ENCODE data around the gene ZWILCH.

The ZWILCH gene

DNA sequence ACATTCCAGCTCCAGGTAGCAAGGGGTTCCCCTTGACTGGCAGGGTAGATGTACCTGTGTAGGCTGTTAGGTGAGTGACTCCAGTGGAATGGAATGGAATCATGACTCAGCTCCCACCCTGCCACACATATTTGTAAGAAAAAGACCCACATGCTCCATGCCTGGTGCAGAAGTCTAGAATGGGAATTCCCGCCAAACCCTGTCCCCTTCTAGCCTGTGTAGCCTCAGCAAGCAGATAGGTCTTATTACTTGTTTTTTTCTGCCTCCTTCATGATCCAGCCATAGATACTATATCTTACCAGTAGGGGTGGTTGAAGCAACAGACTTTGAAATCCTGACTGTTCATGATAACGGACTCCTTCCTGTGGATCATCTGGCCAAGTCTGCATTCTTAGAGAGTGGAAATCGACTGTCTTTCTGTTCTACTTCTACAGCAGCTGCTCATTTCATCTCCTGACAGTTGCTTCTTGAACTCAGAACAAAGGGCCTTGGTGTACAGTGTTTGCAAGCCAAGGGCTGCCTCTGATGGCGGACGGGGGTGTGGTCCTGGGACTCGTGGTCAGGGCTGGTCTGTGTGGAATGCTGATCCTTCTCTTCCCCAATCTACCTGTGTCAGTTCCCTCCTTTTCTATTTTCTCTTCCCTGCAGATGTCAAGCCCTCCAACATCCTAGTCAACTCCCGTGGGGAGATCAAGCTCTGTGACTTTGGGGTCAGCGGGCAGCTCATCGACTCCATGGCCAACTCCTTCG, 23.8 kb upstream of the ZWILCH start:
- TF ChIP-seq, protein P1, sequence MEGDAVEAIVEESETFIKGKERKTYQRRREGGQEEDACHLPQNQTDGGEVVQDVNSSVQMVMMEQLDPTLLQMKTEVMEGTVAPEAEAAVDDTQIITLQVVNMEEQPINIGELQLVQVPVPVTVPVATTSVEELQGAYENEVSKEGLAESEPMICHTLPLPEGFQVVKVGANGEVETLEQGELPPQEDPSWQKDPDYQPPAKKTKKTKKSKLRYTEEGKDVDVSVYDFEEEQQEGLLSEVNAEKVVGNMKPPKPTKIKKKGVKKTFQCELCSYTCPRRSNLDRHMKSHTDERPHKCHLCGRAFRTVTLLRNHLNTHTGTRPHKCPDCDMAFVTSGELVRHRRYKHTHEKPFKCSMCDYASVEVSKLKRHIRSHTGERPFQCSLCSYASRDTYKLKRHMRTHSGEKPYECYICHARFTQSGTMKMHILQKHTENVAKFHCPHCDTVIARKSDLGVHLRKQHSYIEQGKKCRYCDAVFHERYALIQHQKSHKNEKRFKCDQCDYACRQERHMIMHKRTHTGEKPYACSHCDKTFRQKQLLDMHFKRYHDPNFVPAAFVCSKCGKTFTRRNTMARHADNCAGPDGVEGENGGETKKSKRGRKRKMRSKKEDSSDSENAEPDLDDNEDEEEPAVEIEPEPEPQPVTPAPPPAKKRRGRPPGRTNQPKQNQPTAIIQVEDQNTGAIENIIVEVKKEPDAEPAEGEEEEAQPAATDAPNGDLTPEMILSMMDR (IDR thresholded peaks at IDR 0.05; ENCODE audit: insufficient read depth, low read depth, low read length, missing control alignments) = no peak
- no peak for DNase-seq (ENCODE audit: low read depth)
- H3K4me3 ChIP-seq (ENCODE audit: low read depth, low read length) = no peak overlapping the region

DNA sequence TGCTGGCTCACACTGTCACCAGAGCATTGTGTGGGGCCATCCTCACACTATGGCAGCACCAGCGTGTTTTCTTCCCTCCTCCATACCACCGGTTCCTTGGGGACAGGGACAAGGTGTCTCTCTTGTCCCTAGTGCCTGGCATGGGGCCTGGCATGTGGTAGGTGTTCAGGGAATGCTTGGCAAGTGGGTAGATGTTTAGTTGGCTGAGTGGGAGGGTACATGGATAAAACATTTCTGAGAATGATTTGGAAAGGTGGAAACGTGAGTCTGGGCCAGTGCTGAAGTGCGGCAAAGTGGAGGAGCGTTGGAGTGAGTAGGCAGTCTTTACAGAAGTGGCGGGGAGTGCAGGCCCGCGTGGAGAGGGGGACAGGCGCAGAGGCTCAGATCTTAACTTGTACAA, 22.6 kb upstream of the ZWILCH start:
- DNase-seq (ENCODE audit: low read depth) = no peak
- TF ChIP-seq, protein P1 (IDR thresholded peaks at IDR 0.05; ENCODE audit: insufficient read depth, low read depth, low read length, missing control alignments) = no peak
- no peak overlapping the region for H3K4me3 ChIP-seq (ENCODE audit: low read depth, low read length)

DNA sequence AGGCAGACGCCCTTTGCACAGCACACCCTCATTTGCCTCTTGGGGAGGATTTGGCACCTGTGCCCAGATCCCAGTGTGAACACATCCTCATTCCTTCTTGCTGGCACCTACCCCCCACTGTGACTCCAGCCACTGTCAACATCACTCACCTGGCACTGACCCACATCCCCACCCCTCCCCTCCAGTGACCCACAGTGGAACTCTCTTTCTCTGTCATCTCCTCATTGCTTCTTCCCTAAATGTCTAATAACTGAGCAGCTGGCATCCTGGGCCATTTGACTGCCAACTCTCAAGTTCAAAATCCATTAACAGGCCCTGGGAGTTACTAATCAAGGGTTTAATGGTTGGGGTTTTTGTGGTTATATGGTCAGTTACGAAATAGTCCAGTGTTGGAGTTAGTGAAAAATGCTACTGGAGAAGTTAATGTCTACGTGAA, 22.0 kb upstream of the ZWILCH start:
- no peak overlapping the region for H3K4me3 ChIP-seq (ENCODE audit: low read depth, low read length)
- TF ChIP-seq, protein P1 (IDR thresholded peaks at IDR 0.05; ENCODE audit: insufficient read depth, low read depth, low read length, missing control alignments) = no peak
- no peak for DNase-seq (ENCODE audit: low read depth)

GRCh38 chr15:66484539-66485112, 20.5 kb upstream of the ZWILCH start:
- TF ChIP-seq, protein P1 (IDR thresholded peaks at IDR 0.05; ENCODE audit: insufficient read depth, low read depth, low read length, missing control alignments) = no peak
- no peak for DNase-seq (ENCODE audit: low read depth)
- no peak overlapping the region for H3K4me3 ChIP-seq (ENCODE audit: low read depth, low read length)

- no peak overlapping the region for H3K4me3 ChIP-seq (ENCODE audit: low read depth, low read length)
- no peak for DNase-seq (ENCODE audit: low read depth)
- TF ChIP-seq, protein P1 (IDR thresholded peaks at IDR 0.05; ENCODE audit: insufficient read depth, low read depth, low read length, missing control alignments) = no peak
Observed at GRCh38 chr15:66486887-66487286, 18.2 kb upstream of the ZWILCH start.

DNA sequence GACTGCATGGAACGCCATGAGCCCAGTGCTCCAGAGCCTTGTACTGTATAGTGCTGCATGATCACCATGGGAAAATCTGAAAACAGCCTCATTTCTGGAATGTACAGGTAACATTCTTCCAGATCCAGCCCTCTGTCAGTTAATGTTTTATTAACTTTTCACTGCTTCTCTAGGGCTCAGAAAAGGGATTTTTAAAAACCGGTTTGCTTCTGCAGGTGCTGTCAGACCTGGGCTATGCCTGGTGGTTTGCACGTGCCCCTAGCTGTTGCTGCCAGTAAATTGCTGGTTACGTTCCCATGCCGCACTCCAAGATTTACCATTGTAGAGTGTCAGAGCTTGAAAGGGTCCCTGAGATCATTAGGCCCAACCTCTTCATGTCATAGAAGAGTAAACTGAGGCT, 16.6 kb upstream of the ZWILCH start:
- DNase-seq (ENCODE audit: low read depth) = no peak
- no peak overlapping the region for H3K4me3 ChIP-seq (ENCODE audit: low read depth, low read length)
- TF ChIP-seq, protein P1 (IDR thresholded peaks at IDR 0.05; ENCODE audit: insufficient read depth, low read depth, low read length, missing control alignments) = no peak

Data from GM12865 (cell line).